Measurements from ENCODE around the gene SDHAF3.
"Not testable (repeated sequence)": the region's sequence is repeated elsewhere in the genome, so short reads cannot be mapped to it uniquely, and the experiment has no call there.

The SDHAF3 gene

DNA sequence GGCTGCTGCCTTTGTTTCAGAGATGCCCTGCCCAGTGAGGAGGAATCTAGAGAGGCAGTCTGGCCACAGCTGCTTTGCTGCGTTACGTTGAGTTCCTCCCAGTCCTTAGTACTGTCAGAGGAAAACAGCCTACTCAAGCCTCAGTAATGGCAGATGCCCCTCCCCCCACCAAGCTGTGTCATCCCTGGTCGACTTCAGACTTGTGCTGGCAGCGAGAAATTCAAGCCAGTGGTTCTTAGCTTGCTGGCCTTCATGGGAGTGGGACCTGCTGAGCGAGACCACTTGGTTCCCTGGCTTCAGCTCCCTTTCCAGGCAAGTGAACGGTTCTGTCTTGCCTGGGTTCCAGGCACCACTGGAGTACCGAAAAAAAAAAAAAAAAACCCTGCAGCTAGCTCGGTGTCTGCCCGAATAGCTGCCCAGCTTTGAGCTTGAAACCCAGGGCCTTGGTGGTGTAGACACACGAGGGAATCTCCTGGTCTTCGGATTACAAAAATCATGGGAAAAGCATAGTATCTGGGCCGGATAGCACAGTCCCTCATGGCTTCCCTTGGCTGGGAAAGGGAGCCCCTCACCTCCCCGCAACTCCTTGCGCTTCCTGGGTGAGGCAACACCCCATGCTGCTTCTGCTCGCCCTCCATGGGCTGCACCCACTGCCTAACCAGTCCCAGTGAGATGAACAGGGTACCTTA lies 9.1 kb downstream of the SDHAF3 start:
- no peak for DNase-seq

DNA sequence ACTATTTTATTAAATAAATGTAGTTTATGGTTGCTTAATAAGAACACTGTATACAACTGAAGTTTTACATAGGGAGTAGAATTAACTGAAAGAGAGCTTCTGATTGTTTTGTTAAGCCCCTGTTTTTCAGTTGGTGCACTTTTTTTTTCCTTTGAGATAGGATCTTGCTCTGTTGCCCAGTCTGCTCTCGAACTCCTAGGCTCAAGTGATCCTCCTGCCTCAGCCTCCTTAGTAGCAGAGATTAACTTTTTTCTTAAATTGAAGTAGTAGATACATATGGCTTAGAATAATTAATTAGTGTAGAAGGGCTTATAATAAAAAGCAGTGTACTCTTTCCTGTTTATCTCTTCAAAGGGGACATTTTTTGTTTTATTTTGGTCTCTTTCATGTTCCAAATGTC lies 11.2 kb downstream of the SDHAF3 start:
- no peak for DNase-seq

DNA sequence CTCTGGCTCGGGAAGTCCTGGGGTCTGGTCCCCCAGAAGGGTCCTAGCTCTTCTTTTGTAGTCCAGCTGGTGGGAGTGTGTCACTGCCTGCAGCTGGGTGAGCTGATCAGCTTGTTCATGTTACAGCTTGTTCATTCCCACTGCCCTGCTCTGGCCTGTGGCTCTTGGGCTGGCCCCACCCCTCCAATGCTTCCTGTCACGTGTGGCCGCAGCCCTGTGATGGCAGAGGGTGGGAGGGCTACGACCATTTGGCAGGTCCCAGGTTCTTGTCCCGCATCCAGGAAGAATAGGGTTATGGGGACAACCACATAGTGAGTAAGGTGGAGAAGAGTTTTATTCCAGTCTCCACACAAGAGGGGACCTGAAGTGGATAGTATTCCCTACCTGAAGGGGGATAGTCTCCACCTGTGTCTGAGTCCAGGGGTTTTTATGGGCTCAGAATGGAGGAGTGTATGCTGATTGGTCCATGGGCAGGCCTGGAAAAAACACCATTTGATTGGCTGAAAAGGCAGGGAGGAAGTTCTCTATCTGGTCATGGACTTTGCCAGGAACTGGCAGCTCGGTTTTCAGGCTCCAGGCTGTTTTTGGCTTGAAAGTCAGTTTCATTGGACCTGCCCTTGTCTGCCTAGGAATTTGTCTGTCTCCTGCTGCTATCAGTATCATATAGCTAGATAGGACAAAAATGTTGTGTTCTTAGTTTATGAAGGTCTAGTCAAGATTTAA lies 13.1 kb downstream of the SDHAF3 start:
- no peak for DNase-seq

DNA sequence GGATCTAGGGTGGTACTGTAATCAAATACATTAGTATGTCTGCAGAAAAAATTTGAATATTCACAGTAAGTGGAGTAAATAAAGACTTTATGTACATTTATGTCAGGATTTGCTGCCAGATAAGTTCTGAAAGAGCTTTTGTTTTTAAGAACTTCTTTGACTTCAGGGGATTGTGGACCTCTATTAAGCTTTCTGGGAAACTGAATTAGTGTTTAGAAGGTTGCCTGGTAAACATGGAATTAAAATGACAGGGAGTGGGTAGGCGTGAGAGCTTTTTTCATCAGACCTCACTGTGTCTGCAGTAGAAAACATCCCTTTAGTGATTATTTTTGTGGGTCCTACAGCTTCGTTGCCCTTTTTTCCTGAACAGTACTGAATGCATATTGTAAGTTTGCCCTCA lies 15.7 kb downstream of the SDHAF3 start:
- DNase-seq: no peak

DNA sequence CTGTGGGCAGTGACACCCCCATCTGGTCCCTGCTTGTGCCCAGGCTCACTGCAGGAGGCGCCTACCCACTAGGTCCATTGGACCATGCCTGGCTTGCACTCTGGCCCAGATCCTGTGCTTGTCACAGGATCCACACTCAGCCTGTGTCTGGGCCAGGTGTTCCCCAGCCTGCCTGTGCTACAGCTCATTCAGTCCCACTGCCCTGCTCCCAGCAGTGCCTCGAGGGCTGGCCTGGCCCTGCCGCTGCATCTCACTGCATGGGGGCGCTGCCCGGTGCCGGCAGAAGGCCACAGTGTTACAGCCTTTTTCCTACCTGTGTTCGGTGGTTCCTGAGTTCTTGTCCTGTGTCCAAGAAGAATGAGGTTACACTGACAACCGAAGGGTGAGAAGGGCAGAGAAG lies 21.3 kb downstream of the SDHAF3 start:
- DNase-seq: no peak

DNA sequence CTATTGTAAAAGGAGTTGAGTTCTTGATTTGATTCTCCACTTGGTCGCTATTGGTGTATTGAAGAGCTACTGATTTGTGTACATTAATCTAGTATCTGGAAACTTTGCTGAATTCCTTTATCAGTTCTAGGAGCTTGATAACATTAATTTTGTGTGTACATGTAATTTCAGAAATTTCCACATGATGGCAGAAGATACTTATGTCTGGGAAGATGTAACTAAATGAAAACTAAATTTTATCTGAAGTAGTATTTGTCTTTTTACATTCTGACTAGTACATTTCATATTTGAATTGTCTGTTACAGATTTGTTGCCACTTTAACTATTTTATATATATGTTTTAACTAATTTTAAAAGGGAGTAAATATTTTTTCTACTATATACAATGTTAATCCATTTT lies 27.6 kb downstream of the SDHAF3 start:
- DNase-seq: peak; percentile 10

DNA sequence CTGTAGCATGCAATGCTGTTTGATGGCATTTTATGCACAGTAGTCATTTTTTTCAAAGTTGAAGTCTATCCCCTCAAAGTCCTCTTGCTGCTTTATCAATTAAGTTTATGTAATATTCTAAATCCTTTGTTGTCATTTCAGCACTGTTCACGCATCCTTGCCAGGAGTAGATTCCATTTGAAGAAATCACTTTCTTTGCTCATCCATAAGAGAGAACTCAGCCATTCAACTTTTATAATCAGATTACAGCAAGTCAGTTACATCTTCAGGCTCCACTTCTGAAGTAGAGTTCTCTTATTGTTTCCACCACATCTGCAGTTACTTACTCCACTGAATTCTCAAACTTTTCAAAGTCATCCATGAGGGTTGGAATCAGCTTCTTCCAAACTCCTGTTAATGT lies 32.3 kb downstream of the SDHAF3 start:
- DNase-seq: no peak

DNA sequence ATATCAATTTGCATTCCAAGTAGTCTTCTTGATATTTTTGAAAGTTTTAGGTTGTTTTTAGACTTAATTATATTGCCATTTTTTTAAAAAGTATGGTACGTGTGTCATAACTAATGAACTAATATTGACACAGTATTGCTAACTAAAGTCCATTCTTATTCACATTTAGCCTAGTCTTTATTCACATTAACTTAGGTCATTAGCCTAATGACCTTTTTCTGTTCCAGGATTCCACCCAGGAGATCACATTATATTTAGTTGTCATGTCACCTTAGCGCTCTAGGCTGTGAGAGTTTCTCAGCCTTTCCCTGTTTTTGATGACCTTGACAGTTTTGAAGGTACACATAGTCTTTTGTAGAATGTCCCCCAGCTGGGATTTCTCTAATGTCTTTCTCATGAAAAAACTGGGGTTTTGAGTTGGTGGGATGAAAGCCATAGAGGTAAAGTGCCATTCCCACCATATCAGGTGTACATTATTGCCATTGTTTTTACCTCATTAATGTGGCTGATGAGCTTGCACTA lies 38.5 kb downstream of the SDHAF3 start:
- no peak for DNase-seq

DNA sequence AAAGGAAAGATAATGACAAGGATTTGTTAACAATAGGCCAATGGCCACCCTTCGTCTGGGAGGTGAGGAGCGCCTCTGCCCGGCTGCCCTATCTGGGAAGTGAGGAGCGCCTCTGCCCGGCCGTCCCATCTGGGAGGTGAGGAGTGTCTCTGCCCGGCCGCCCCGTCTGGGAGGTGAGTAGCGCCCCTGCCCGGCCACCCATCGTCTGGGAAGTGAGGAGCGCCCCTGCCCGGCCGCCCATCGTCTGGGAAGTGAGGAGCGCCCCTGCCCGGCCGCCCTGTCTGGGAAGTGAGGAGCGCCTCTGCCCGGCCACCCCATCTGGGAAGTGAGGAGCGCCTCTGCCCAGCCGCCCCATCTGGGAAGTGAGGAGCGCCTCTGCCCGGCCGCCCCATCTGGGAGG lies 42.5 kb downstream of the SDHAF3 start:
- not testable (repeated sequence) for DNase-seq

DNA sequence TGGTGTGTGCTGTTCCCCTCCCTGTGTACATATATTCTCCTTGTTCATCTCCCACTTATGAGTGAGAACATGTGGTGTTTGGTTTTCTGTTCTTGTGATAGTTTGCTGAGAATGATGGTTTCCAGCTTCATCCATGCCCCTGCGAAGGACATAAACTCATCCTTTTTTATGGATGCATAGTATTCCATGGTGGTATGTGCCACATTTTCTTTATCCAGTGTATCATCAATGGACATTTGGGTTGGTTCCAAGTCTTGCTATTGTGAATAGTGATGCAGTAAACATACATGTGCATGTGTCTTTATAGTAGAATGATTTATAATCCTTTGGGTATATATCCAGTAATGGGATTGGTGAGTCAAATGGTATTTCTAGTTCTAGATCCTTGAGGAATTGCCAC lies 44.1 kb downstream of the SDHAF3 start:
- DNase-seq: not testable (repeated sequence)

DNA sequence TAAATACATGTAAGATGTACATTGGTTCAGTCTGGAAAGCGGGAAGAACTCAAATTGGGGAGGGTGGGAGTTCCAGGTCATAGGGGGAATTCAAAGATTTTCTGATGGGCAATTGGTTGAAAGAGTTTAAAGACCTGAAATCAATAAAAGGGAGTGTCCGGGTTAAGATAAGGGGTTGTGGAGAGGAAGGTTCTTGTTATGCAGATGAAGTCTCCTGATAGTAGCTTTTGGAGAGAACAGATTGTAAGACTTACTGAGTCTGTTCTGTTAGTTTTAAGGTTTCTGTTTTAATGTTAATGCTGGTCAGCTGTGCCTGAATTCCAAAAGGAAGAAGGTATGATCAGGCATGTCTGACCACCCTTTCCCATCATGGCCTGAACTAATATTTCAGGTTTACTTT lies 48.8 kb downstream of the SDHAF3 start:
- DNase-seq: no peak

DNA sequence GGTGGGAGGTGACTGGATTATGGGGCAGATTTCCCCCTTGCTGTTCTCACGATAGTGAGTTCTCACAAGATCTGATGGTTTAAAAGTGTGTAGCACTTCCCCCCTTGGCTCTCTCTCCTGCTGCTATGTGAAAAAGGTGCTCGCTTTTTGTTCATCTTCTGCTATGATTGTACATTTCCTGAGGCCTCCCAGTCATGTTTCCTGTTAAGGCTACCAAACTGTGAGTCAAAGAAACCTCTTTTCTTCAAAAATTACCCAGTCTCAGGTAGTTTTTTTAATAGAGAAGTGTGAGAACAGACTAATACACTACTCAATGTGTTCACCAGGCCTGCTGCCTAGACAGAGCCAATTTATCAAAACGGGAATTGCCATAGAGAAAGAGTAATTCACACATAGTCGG lies 49.7 kb downstream of the SDHAF3 start:
- DNase-seq: no peak

DNA sequence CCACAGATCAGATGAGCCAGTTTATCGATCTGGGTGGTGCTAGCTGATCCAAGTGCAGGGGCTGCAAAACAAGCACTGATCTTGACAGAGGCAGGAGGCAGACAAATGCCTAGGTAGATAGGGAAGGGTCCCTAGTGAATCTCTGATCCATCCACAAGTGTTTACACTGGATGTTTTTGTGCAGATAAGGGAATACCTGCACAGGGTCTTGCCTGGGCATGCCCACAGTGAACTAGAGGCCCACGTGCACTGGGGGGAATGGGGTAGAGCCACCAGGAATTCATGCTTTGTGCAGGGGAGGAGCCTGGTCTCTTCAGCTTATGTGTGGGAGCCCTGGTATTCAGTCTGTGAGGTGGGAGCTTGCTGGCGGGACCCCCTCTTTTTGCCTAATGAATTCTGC lies 50.3 kb downstream of the SDHAF3 start:
- no peak for DNase-seq

DNA sequence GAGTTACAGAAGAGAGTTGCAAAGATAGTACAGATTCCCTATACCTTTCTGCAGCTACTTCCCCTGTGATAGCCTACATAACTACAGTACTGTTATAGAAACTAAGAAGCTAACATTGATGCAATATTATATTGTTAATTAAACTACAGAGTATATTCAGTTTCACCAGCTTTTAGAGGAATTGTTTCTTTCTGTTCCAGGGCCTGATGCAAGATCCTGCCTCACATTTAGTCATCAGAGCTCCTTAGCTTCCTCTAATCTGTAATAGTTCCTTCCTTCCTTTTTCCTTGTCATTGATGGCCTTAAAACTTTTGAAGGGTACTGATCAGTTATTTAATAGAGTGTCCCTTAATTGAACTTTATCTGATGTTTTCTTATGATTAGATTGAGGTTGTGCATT lies 56.8 kb downstream of the SDHAF3 start:
- no peak for DNase-seq

DNA sequence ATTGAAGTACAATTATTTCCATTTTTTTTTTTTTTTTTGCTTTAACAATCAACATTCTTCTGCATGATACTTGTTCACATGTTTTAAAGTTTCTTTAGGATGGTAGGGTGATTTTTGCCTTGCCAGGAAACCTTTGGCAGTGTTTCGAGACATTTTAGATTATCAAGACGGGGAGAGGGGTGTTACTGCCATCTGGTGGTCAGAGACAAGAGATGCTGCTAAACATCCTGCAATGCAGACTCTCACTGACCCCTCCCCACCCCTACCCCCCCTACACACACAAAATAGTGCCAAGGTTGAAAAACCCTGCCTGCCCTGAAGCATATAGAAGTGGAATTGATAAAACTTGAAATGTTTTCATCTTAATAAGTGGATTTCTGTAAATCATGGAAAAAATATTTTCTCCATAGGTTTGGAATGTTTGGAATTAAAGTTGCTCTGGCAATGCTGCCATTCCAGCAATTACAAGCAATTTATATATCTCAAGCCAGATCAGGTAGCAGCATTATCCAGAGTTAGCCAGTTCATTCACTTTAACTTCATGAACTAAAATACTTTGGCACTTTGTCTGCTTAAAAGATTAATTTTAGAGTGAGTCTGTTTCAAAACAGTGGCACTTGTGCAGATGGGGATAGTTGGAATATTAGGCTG lies 62.1 kb downstream of the SDHAF3 start:
- peak; percentile 42 for DNase-seq

DNA sequence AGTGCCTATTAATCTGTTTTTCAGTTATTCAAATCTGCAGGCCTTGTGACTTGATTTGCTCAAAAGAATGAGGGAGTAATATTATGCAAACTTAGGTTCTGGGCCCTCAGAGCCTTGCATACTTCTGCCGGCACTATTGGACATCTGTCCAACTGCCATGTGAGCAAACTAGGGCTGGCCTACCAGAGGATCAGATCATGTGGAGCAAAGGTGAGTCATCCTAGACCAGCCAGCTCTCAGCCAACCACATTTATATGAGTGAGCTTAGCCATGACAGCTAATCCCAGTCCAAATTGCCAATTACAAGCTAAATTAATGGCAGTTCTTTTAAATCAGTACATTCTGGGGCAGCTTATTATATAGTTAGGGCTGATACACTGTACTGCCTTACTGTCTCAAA lies 69.6 kb downstream of the SDHAF3 start:
- no peak for DNase-seq

DNA sequence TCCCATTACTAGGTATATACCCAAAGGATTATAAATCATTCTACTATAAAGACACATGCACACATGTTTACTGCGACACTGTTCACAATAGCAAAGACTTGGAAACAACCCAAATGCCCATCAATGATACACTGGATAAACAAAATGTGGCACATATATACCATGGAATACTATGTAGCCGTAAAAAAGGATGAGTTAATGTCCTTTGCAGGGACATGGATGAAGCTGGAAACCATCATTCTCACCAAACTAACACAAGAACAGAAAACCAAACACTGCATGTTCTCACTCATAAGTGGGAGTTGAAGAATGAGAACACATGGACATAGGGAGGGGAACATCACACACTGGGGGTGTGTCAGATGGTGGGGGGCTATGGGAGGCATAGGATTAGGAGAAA lies 78.7 kb downstream of the SDHAF3 start:
- not testable (repeated sequence) for DNase-seq

DNA sequence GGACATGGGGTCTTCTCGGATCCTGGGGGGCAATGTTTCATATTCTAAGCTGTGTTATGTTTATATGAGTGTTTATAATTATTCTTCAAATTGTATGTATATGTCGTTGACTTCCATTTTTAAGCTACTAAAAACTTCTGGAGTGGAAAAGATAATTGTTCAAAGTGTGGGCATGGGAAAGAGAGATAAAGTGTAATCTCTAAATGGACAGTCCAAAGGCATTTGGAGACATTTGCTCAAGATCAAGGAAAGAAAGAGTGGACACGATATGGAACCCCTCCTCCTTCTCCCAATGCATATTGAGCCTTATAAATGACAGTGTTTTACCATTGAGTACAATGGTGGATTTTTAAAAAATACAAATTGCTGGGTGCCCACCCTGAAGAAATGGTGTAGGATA lies 81.1 kb downstream of the SDHAF3 start:
- DNase-seq: no peak

DNA sequence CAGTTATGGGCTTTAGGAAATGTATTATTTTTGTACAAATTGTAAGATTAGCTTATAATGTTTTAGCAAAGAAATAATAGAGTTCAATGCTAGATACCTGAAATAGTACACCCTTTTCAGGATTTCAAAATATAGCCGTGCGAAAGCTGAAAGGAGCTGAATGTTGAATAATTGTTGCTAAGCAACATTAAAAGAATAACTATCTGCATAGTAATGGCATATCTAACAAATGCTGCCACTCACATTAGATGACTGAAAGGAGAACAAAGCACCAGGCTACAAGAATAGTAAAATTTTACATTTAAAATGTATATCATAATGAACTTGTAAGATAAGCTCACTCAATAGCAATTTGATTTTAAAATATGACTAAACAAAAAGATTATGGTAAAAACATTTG lies 82.5 kb downstream of the SDHAF3 start:
- DNase-seq: no peak

DNA sequence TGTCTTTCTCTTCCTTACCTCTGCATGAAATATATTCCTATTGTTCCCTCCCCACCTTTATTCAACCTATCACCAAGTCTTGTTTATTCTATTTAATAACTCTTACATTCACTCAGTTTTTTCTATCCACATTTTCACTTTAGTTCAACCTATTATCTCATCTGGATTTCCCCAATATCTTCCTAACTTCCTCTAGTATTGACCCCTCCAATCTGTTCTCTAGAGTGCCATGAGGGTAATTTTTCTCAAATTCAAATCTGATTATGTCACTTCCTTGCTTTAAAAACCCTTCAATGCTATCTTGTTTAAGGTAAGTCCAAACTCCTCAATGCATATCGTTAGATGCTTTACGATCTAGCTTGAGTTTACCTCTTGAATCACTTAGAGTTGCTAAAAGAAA lies 86.5 kb downstream of the SDHAF3 start:
- no peak for DNase-seq

DNA sequence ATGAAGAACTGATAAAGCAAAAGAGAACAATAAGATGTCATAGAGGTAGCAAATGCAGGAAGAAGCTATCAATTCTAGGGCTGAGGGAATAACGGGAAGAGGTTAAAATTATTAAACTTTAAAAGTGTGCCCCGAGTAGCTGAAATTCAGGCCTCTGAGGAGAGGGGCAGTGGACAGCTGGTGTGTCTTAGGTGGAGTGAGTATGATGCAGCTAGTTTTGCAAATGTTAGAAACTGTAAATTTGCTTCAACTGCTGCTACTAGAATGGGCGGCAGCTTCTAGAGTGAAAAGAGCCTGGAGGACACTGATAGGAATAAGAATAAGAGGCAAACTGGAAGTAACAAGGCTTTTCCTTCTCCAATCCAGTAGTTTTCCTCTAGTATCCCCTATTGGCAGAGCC lies 87.3 kb downstream of the SDHAF3 start:
- no peak for DNase-seq

DNA sequence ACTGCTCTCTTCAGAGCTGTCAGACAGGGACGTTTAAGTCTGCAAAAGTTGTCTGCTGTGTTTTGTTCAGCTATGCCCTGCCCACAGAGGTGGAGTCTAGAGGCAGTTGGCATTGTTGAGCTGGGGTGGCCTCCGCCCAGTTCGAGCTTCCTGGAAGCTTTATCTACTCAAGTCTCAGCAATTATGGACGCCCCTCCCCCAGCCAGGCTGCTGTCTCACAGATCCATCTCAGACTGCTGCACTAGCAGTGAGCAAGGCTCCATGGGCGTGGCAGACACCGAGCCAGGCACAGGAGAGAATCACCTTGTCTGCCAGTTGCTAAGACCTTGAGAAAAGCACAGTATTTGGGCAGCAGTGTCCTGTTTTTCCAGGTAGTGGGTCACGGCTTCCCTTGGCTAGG lies 98.1 kb downstream of the SDHAF3 start:
- DNase-seq: peak; percentile 32

DNA sequence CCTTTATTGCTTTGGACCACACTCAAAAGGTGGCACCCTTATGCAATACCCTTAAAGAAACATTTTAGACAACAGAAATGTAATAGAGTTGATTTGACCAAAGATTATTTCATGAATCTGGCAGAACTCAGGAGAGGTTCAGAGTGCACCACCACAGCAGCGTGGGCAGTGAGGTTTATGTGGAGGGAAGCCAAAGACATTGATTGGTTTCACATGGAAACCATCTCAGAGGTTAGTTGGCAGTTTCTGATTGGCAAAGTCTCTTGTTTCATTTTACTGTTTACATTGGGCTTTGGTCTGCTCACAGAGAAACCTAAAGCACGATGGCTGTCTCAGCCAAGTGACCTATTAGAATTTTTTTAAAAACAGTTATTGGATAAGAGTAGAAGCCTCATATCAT lies 101.3 kb downstream of the SDHAF3 start:
- no peak for DNase-seq

DNA sequence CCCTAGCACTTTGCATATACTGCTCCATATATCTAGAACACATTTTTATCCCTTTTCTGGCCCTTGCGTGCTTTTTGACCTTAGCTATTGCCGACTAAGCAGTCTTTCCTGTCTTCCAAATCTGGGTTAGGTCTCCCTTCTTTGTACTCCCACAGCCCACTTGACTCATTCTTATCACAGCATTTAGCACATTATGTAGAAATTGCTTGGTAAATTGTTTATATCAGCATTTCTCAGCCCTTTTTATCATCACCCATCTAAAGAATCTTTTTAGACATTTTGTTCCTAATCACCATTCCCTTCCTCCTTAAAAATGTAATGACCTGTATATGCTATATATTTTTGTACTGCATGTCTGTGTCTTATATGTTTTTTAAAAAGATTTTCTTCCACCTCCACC lies 101.7 kb downstream of the SDHAF3 start:
- no peak for DNase-seq
